Hepatocyte (in vitro differentiated cells): ENCODE results near the gene RASGRF2. TPM values are rescaled to one million over a fixed set of nuclear protein-coding genes. Genes with fewer than 3 reads are reported as not detected.

Source experiments
- DNase-seq: peaks from one replicate; pipeline ENCODE4 v3.0.0-alpha.2; 2016; ENCODE audit warnings: low spot score
- H2AFZ ChIP-seq: fragments of 200-600 bp; sonication (generic); 2 replicates; pipeline ENCODE4 v1.6.0; 2016; ENCODE audit warnings: antibody characterized with exemption, mild to moderate bottlenecking
- H3K27ac ChIP-seq: fragments of 200-600 bp; sonication (generic); 2 replicates; pipeline ENCODE4 v1.5.1; 2016; ENCODE audit warnings: mild to moderate bottlenecking
- H3K27me3 ChIP-seq: fragments of 200-600 bp; sonication (generic); 2 replicates; pipeline ENCODE4 v1.6.1; 2016
- H3K36me3 ChIP-seq: fragments of 200-600 bp; sonication (generic); replicated peaks from 2 replicates; pipeline ENCODE4 v1.5.1; 2016; ENCODE audit warnings: low read depth; ENCODE audit not compliant: insufficient read depth
- H3K4me1 ChIP-seq: fragments of 200-600 bp; sonication (generic); 2 replicates; pipeline ENCODE4 v1.5.1; 2016; ENCODE audit warnings: mild to moderate bottlenecking, moderate library complexity; ENCODE audit not compliant: insufficient read depth
- H3K4me2 ChIP-seq: fragments of 200-600 bp; sonication (generic); 2 replicates; pipeline ENCODE4 v1.6.0; 2016
- H3K4me3 ChIP-seq: fragments of 200-600 bp; sonication (generic); 2 replicates; pipeline ENCODE4 v1.5.1; 2016; ENCODE audit warnings: mild to moderate bottlenecking
- H3K79me2 ChIP-seq: fragments of 200-600 bp; sonication (generic); 2 replicates; pipeline ENCODE4 v1.6.0; 2017; ENCODE audit warnings: mild to moderate bottlenecking
- H3K9me2 ChIP-seq: fragments of 200-600 bp; sonication (generic); replicated peaks from 2 replicates; pipeline ENCODE4 v1.6.0; 2017; ENCODE audit warnings: mild to moderate bottlenecking; ENCODE audit not compliant: insufficient read depth
- H3K9me3 ChIP-seq: fragments of 200-600 bp; sonication (generic); 2 replicates; pipeline ENCODE4 v1.5.1; 2016; ENCODE audit warnings: low read depth, mild to moderate bottlenecking
- H4K20me1 ChIP-seq: fragments of 200-600 bp; sonication (generic); 2 replicates; pipeline ENCODE4 v1.6.0; 2016; ENCODE audit warnings: mild to moderate bottlenecking; ENCODE audit not compliant: insufficient read depth, poor library complexity, severe bottlenecking
- EZH2 ChIP-seq: fragments of 200-600 bp; sonication (generic); IDR thresholded peaks from 2 replicates; pipeline ENCODE4 v1.6.1; 2016; ENCODE audit warnings: antibody characterized with exemption, mild to moderate bottlenecking, borderline replicate concordance
- EZH2phosphoT487 ChIP-seq: fragments of 200-600 bp; sonication (generic); IDR thresholded peaks from one replicate; pipeline ENCODE4 v1.6.1; 2018; ENCODE audit warnings: antibody characterized with exemption, mild to moderate bottlenecking, low read depth, moderate library complexity; ENCODE audit not compliant: unreplicated experiment, severe bottlenecking
- WGBS: methylation state at CpG from one replicate; pipeline ENCODE4 v1.1.6; 2016; ENCODE audit warnings: low lambda C conversion rate; ENCODE audit errors: missing lambda C conversion rate; 5-methylcytosine and 5-hydroxymethylcytosine counted together
- polyA plus RNA-seq: library from polyadenylated mRNA; unstranded; fragments of >200 nt; fragmentation: Nextera tagmentation; extraction: Ambion mirVana; gene quantifications from 2 replicates; pipeline ENCODE4 v1.2.1, GENCODE V29; 2016
- total RNA-seq: library from RNA; depleted of rRNA; stranded (reverse); fragments of >200 nt; gene quantifications from 2 replicates; pipeline ENCODE4 v1.2.3, GENCODE V29; 2014
- TF ChIP-seq, protein P1 (sequence below): fragments of 200-600 bp; sonication (generic); IDR thresholded peaks from 2 replicates; pipeline ENCODE4 v1.5.1; 2016; ENCODE audit warnings: antibody characterized with exemption, mild to moderate bottlenecking; ENCODE audit not compliant: poor library complexity

The RASGRF2 gene
- total and polyA plus RNA-seq, 2 experiments from 2014 or later = 2.0 to 3.3 TPM

GRCh38 chr5:81010336-81011169, 50.4 kb downstream of the RASGRF2 start:
- TF ChIP-seq EZH2phosphoT487 (no peak), EZH2 (no peak)
- TF ChIP-seq, protein P1, sequence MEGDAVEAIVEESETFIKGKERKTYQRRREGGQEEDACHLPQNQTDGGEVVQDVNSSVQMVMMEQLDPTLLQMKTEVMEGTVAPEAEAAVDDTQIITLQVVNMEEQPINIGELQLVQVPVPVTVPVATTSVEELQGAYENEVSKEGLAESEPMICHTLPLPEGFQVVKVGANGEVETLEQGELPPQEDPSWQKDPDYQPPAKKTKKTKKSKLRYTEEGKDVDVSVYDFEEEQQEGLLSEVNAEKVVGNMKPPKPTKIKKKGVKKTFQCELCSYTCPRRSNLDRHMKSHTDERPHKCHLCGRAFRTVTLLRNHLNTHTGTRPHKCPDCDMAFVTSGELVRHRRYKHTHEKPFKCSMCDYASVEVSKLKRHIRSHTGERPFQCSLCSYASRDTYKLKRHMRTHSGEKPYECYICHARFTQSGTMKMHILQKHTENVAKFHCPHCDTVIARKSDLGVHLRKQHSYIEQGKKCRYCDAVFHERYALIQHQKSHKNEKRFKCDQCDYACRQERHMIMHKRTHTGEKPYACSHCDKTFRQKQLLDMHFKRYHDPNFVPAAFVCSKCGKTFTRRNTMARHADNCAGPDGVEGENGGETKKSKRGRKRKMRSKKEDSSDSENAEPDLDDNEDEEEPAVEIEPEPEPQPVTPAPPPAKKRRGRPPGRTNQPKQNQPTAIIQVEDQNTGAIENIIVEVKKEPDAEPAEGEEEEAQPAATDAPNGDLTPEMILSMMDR = no peak

GRCh38 chr5:81014348-81014747, 54.2 kb downstream of the RASGRF2 start:
- H3K27ac ChIP-seq = no peak overlapping the region
- no peaks in the 10 kb centered on the region for H3K79me2 ChIP-seq
- no peaks in the 10 kb centered on the region for H3K4me1 ChIP-seq
- H4K20me1 ChIP-seq = no peaks in the 10 kb centered on the region
- 89% methylated on average over 3 of the region's 3 CpGs for WGBS
- no peaks in the 10 kb centered on the region for H3K27me3 ChIP-seq
- no peaks in the 10 kb centered on the region for H3K9me2 ChIP-seq
- no peaks in the 10 kb centered on the region for H3K36me3 ChIP-seq
- TF ChIP-seq EZH2phosphoT487 = no peak
- no peak for TF ChIP-seq EZH2
- TF ChIP-seq, protein P1 = no peak
- H2AFZ ChIP-seq = no peak overlapping the region
- no peak for DNase-seq
- H3K4me3 ChIP-seq = no peak overlapping the region
- no peaks in the 10 kb centered on the region for H3K9me3 ChIP-seq
- no peak overlapping the region for H3K4me2 ChIP-seq

More at GRCh38 chr5:81010336-81011169, 50.4 kb downstream of the RASGRF2 start:
- Histone ChIP-seq H4K20me1 (no peaks in the 10 kb centered on the region), H3K27ac (no peak overlapping the region), H3K9me3 (no peaks in the 10 kb centered on the region), H3K4me2 (no peak overlapping the region), H3K36me3 (no peaks in the 10 kb centered on the region), H3K27me3 (no peaks in the 10 kb centered on the region), H3K4me3 (no peak overlapping the region), H3K9me2 (no peaks in the 10 kb centered on the region), H3K4me1 (no peaks in the 10 kb centered on the region), H2AFZ (no peak overlapping the region), H3K79me2 (no peaks in the 10 kb centered on the region)
- WGBS = 69% methylated on average over 5 of the region's 5 CpGs
- no peak for DNase-seq

DNA sequence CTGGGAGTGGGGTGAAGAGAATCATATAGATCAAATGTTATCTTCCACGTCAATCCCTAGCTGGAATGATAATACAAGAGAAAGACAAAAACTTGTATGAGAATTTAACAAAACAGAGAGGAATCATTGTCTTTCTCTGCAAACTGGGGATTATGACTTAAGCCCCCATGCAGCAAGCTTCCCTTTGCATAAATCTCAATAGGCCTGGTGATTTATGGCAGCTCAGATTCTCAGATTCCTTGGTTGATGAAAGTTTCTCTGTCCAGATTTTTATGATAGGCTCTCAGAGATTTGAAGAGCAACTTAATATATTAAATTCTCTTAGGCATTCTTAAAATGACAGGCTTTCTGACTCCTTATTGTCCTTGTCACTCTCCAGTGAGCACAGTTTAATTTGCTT, 56.0 kb downstream of the RASGRF2 start:
- Histone ChIP-seq H3K4me2 (no peak overlapping the region), H3K27me3 (no peaks in the 10 kb centered on the region), H3K9me3 (no peaks in the 10 kb centered on the region), H3K4me1 (no peaks in the 10 kb centered on the region), H3K9me2 (no peaks in the 10 kb centered on the region), H3K4me3 (no peak overlapping the region), H4K20me1 (no peaks in the 10 kb centered on the region), H3K36me3 (no peaks in the 10 kb centered on the region), H2AFZ (no peak overlapping the region), H3K27ac (no peak overlapping the region), H3K79me2 (no peaks in the 10 kb centered on the region)
- no peak for DNase-seq
- TF ChIP-seq EZH2 = no peak
- TF ChIP-seq EZH2phosphoT487 = no peak
- TF ChIP-seq, protein P1 = no peak
- 22% methylated on average over 1 of the region's 1 CpG for WGBS
